Esophagus muscularis mucosa (tissue), 3 donors: Measurements from ENCODE around the gene C14orf180.

ENCODE experiments used
- POLR2AphosphoS5 ChIP-seq, 2 donors: sonication (generic); formaldehyde crosslinking; IDR thresholded peaks; one replicate each; pipeline ENCODE4 v1.6.1; 2017; ENCODE audit warnings: antibody characterized with exemption in 2 of 2
- TF ChIP-seq, protein P1 (sequence below), 3 experiments: fragments of 200-600 bp in 2 of 3; fragments of 450-650 bp in 1 of 3; sonication (generic) in 2 of 3; IDR thresholded peaks; one replicate each; pipeline ENCODE4 v1.5.1; 2017 to 2019; ENCODE audit warnings: antibody characterized with exemption in 3 of 3, mild to moderate bottlenecking in 2 of 3, moderate library complexity in 1 of 3

DNA sequence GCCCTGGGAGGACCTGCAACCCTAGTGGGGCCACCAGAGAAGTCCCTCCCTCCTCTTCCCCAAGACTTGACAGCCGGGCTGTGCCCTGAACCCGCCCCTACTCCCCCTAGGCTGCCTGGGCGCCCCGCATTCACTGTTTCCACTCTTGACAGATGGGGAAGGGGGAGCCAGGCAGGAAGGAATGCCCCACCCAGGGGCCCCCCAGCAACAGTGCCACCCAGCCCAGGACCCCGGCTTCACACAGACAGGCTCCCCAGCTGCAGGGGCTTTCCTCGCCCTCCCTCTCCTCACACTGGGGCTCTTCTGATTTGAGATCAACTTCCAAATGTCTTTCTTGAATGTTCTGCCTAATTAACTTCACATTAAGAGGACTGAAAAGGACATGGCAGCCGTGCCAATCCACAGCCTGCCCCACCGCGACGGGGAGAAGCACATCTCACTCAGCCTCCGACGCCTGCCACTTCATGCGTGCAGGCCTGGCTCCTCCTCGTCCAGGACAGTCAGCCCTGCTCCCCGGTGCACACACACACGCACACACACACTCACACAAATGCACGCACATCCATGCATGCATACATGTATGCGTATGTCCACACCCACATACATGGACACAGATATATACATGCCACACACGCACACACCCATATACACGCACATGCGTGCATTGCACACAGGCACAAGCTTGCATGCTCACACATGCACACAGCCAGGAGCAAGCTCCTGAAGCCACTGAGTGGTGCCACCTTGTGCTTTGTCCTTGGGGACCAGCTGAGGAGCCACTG lies 19.6 kb upstream of the C14orf180 start:
- TF ChIP-seq, protein P1, sequence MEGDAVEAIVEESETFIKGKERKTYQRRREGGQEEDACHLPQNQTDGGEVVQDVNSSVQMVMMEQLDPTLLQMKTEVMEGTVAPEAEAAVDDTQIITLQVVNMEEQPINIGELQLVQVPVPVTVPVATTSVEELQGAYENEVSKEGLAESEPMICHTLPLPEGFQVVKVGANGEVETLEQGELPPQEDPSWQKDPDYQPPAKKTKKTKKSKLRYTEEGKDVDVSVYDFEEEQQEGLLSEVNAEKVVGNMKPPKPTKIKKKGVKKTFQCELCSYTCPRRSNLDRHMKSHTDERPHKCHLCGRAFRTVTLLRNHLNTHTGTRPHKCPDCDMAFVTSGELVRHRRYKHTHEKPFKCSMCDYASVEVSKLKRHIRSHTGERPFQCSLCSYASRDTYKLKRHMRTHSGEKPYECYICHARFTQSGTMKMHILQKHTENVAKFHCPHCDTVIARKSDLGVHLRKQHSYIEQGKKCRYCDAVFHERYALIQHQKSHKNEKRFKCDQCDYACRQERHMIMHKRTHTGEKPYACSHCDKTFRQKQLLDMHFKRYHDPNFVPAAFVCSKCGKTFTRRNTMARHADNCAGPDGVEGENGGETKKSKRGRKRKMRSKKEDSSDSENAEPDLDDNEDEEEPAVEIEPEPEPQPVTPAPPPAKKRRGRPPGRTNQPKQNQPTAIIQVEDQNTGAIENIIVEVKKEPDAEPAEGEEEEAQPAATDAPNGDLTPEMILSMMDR (IDR thresholded peaks at IDR 0.05), result no peak
- no peak for TF ChIP-seq POLR2AphosphoS5 (IDR thresholded peaks at IDR 0.05)
